Inflammatory macrophage (primary cell): ENCODE results near the gene SNX1.
A peak's percentile ranks its signal among the peaks of the same experiment; 100 is the strongest.
"Not testable (repeated sequence)": the region's sequence is repeated elsewhere in the genome, so short reads cannot be mapped to it uniquely, and the experiment has no call there.

Source experiments
- DNase-seq, 2 donors: peaks; one replicate each; pipeline ENCODE4 v3.0.0-alpha.2; 2020 to 2022

Gene SNX1

GRCh38 chr15:64073496-64073895 is 22.3 kb upstream of the SNX1 start:
- not testable (repeated sequence) for DNase-seq

- DNase-seq: no peak
Measured at GRCh38 chr15:64082757-64083156, 13.0 kb upstream of the SNX1 start.

GRCh38 chr15:64089543-64090280 is 6.1 kb upstream of the SNX1 start:
- peak; percentile 91 for DNase-seq

- DNase-seq: peak; percentile 80 to 88
Measured at GRCh38 chr15:64090527-64090926, 5.3 kb upstream of the SNX1 start.

- DNase-seq: peak; percentile 30 to 48
Measured at GRCh38 chr15:64092075-64092820, 3.5 kb upstream of the SNX1 start.

GRCh38 chr15:64092864-64093626 is 2.7 kb upstream of the SNX1 start:
- DNase-seq: peak; percentile 52 to 79

- peak; percentile 99 to 100 for DNase-seq
Measured at GRCh38 chr15:64093627-64094417, 2.0 kb upstream of the SNX1 start, which contains the start of gene CIAO2A. Gene CIAO2A (minus strand): TSS chr15:64093838. CDS start chr15:64093768, 70 bp downstream.

GRCh38 chr15:64095431-64095794 is 369 bp upstream of the SNX1 start:
- no peak for DNase-seq

GRCh38 chr15:64096668-64097384 is 1.0 kb downstream of the SNX1 start:
- DNase-seq: peak; percentile 34 to 38

GRCh38 chr15:64099379-64099778 is 3.6 kb downstream of the SNX1 start:
- no peak for DNase-seq

GRCh38 chr15:64100958-64101357 is 5.2 kb downstream of the SNX1 start:
- peak; percentile 41 to 81 for DNase-seq

GRCh38 chr15:64102497-64102896 is 6.7 kb downstream of the SNX1 start:
- no peak for DNase-seq

- DNase-seq: peak; percentile 76 to 79
Measured at GRCh38 chr15:64105113-64105704, 9.4 kb downstream of the SNX1 start.

- no peak for DNase-seq
Measured at GRCh38 chr15:64107337-64107736, 11.6 kb downstream of the SNX1 start.

GRCh38 chr15:64110108-64110701 is 14.4 kb downstream of the SNX1 start:
- not testable (repeated sequence) for DNase-seq

GRCh38 chr15:64110950-64111678 is 15.3 kb downstream of the SNX1 start:
- DNase-seq: peak in 1 of 2 donors; percentile 19

GRCh38 chr15:64111679-64112050 is 15.9 kb downstream of the SNX1 start:
- DNase-seq: no peak

- DNase-seq: peak in 1 of 2 donors; percentile 16
Measured at GRCh38 chr15:64112073-64112772, 16.4 kb downstream of the SNX1 start.

- DNase-seq: peak; percentile 43 to 75
Measured at GRCh38 chr15:64112904-64113303, 17.1 kb downstream of the SNX1 start.
